Middle frontal gyrus (tissue), 1 donor: ENCODE results near the gene ACTL7A.
"Not testable (repeated sequence)": the region's sequence is repeated elsewhere in the genome, so short reads cannot be mapped to it uniquely, and the experiment has no call there.

Experiments used
- DNase-seq: peaks from one replicate; pipeline ENCODE4 v3.0.0-alpha.2; 2015; ENCODE audit warnings: low spot score; ENCODE audit errors: extremely low spot score

ACTL7A gene

DNA sequence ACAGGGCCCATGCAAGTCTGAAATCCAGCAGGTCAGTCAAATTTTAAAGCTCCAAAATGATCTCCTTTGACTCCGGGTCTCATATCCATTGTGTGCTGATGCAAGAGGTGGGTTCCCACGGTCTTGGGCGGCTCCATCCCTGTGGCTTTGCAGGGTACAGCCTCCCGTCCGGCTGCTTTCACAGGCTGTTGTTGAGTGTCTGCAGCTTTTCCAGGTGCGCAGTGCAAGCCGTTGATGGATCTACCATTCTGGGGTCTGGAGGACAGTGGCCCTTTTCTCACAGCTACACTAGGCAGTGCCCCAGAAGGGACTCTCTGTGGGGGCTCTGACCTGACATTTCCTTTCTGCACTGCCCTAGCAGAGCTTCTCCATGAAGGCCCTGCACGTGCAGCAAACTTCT, 13.8 kb upstream of the ACTL7A start:
- DNase-seq: not testable (repeated sequence)

DNA sequence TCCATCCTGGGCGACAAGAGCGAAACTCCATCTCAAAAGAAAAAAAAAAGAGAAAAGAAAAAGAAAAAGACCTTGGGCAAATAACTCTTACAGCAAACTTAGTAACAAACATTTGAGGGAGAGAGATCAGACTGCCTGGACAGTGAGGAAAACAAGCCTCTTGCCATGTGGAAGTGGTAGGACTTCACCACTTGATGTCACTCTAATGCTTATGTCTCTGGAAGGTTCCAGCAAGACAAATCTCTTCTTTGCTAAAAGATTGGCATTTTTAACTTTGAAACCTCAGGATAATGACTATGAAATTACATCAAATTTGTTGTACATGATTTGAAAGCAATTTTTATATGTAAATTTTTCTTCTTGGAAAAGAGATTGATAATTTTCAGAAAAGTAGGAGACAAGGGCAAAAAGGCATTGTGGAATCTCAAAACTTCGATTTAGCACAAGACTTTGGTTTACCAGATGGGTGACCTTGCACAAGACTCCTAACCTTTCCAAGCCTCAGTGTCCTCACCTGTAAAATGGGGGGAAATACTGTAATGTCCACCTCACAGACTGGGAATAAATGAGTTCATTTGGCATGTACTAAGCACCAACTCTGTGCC, 11.7 kb upstream of the ACTL7A start:
- no peak for DNase-seq

DNA sequence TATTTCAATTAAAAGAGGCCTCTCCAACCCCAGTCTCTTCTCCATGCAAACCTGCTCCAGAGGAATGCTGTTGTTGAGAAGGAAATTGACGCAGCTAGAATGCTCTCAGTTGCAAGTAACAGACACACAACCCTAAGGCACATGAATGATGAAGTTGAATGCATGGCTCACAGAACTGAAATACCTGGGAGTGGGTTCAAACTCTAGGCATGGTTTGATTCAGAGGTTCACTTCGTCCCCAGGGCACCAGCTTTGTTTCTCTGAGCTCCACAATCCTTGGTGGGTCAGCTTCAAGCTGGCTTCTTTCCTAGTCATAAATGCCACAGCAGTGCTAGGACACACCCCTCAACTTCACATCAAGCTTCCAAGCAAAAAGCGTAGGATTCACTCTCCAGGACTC, 10.9 kb upstream of the ACTL7A start:
- no peak for DNase-seq

DNA sequence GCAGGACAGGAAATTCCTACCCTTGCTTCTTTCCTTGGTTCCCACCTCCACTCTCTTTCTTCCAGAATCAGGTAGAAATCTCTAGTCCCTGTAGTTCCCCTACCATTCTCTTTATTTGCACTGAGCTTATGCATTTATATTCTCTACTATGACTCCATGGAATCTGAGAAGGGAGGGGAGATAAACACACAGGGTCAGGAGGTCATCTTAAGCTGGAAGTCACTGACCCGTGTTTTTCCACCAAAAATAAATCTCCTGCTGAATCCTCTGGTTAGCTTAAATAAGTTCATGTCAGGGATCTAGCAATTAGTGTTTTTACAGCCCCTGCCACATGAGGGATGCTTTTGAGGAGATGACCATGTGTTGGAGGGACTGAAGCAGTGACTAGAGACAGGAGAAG, 10.0 kb upstream of the ACTL7A start:
- DNase-seq: no peak

DNA sequence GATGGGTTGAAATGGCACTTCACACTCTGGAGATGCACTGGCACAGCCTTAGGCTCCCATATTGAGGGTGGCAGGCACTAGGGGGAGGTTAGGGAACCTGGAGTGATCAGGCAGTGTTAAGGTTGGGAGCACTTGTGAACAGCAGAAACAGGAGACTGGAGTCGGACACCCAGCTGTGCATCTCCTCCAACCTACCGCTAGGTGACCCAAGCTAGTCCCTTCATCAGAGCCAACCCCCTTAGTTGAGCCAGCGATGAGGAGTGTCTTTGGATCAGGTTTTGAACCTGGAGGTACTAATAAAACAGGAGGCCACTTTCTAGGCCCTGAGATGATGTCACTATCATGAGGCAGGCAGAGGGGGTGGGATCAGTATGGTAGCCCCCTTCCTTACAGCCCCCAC, 8.0 kb upstream of the ACTL7A start:
- DNase-seq: no peak

DNA sequence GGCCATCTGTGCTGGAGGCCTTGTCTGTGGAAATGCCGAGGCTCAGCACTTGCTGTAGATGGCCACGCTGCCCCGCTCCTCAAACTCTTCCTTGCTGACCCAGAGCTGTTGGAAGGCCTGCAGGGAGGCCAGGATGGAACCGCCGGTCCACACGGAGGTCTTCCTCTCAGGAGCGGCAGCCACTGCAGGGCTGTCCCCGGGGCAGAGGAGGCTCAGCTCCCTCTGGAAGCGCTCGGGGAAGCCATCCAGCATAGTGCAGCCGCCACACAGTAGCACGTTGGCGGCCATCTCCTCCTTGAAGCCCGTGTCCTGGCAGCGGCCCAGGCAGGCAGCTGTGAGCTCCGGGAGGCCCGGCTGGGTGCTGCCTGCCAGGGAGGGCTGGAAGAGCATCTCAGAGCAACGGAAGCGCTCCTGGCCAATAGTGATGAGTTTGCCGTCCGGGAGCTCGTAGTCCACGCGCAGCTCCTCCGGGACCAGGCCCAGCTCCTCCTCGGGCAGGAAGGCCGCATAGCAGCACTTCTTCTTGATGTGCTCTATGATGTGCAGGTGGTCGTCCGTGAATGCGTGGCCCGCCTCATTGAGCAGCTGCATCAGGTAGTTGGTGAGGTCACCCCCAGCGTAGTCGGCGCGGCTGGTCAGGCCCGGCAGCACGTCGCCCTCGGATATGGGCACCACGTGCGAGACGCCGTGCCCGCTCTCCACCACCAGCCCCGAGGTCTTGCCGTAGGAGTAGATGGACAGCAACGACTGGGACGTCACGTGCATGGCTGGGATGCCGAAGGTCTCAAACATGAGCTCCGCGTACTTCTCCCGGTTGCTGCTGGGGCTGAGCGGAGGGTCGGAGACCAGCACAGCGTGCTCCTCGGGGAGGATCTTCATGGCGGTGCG, 7.2 kb upstream of the ACTL7A start:
- DNase-seq: no peak

DNA sequence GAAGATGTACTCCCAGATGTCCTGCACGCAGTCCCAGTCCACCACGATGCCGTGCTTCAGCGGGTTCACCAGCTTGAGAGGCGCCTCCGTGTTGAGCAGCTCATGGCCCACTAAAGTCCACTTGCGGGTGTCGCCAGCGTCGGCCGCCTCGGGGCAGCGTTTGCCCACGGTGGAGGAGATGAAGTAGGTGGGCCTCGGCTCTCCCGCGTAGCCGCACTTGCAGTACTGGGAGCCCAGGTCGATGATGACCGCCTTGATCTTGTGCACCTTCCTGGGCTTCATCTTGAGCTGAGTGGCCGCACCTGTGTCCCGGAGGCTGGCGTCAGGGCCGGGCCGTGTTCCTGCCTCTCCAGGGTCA, 6.6 kb upstream of the ACTL7A start:
- DNase-seq: no peak

DNA sequence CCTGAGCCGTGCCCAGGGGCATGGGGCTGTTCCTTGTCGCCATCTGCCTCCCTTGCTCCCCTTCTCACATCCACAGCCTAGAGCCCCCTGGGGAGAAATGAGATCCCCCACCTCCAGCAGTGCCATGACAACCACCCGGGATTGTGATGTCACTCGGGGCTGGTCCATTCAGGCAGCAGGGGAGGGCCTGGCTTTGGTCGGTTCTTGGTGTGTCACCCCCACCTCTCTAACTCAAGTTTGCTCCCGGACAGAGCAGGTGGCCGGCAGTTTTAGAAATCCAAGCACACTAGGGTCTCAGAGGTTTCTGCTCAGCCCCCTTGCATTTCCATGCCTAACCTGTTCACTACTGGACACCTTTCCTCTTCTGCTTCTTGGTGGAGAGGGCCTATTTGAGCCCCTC, 6.2 kb upstream of the ACTL7A start, which contains the start of gene ACTL7B:
Gene ACTL7B (minus strand): TSS at position 99 of the 400 bp plus-strand sequence. CDS start 56 bp downstream, at position 43.
- DNase-seq: no peak

DNA sequence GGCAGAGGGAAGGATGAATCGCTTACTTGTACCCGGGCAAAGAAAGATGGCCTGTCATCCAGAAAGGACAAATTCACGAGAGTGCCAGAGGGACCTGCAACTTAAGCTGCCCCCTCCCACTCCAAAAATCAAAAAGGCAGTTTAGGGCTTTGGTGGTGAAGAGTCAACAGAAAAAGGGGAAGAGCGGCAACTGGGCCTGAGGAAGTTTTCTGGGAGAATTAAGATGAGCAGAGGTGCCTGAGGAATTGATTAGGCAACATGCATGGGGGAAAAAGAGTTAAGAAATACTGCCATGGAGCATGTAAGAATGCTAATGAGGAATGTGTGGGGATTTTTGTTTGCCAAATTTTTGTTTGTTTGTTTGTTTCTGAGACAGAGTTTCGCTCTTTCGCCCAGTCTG, 4.5 kb upstream of the ACTL7A start:
- DNase-seq: no peak

DNA sequence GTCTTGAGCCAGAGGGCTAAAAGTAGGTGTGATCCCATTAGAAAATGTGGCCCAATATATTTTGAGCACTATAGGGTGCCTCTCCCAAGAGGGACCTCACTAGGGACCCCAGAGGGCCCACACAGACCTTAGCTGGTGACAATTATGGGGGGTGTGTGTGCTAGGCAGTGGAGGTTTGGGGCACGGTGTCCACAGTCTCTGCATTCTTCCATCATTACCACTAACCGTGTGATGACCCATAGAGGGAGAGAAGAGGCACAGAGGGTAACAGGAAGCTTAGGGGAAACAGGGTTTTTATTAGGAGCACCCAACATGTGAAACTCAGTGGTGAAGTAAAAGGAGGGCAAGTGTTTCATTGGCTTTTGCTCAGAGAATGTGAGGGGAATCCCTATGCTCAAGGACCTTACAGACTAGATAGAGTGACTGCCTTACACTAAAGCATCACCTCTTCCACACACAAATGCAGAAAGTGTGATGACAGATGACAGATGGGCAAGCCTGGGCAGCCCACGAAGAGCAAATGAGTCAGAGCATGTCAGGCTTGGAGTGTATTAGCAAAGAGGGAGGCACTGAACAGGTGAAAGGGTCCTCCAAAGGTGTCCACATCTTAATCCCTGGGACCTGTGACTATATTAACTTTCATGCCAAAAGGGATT, 2.5 kb upstream of the ACTL7A start:
- DNase-seq: no peak

DNA sequence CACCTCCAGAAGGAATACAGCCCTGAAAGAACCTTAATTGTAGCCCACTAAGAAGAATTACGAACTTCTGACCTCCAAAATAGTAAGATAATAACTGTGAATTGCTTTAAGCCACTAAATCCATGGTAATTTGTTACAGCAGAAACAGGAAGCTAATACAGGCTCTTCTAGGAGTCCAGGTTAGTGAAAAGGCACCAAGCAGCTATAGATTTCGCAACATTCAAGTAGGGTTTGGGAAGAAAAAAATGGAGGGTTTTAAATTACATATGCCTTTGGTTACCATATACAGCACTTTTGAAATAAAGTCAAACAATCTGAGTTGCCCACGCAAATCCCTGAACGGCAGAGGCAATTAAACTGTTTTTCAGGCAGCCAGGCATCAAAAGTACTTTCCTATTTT, 1.7 kb upstream of the ACTL7A start:
- no peak for DNase-seq

DNA sequence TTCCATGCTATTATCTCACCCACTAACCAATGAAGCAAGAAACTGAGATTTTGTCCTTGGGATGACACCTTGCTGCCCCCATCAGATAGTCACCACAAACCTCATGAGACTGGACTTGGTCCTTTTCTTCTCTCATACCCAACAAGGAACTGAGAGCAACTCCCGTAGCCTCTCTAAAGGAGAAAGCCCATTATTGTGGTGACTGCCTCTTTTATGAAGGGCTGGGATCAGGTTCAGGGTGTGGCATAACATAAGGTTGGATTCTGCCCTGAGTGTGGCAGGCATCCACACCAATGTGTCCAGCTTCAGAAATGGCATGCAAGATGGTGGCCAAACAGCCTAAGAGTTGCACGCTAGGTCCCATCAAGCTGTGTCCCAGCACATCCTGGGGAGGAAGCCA, 1.3 kb upstream of the ACTL7A start:
- no peak for DNase-seq

DNA sequence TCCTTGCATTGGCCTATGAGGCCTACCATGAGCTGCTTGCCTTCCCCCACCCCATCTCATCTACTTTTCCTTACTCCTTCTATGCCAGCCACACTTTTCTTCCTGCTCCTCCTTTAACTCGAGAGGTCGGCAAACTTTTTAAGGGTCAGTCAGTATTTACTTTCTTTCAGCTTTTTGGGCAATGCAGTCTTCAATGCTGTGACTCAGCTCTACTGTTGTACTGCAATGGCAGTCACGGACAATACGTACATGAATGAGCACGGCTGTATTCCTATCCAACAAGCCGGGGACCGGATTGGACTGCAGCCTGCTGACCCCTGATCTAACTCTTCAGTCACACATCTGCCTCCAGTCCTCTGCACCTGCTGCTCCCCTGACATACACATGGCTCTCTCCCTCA, 602 bp upstream of the ACTL7A start:
- no peak for DNase-seq

DNA sequence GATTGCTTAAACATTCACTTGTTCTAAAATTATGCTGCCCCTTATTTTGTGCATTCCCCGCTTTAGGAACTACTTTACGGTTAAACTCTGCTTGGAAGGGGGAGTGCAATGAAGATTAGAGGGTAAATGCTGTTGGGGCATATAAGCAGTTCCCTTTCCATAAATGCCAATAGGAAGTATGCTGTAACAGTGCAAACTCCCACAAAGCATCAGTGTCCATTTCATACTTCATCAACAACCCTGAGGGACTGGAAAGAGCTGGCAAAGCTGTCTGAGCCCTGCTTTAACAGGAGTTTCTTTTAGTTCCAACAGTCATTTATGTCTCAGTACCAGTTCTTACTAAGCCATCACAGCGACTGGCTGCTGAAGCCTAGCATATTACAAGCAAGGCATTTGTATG, 1.8 kb downstream of the ACTL7A start:
- DNase-seq: no peak

DNA sequence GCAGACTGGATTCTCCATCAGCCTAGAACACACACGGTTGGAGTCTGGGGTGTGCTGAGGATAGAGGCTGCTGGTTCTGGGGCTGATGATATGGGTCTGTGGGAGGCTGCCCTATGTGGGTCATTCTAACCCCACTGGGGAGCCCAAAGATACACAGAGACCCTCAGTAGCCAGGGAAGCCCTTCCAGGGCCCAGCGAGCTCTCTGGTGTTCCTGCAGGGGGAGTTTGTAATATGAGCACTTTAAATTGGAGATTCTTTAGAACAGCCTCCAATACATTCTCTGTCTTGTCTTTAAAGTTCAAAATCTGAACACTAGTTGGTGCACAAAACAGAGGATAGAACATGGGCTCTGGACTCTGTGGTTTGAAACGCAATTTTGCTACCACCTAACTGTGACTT, 2.4 kb downstream of the ACTL7A start:
- no peak for DNase-seq

DNA sequence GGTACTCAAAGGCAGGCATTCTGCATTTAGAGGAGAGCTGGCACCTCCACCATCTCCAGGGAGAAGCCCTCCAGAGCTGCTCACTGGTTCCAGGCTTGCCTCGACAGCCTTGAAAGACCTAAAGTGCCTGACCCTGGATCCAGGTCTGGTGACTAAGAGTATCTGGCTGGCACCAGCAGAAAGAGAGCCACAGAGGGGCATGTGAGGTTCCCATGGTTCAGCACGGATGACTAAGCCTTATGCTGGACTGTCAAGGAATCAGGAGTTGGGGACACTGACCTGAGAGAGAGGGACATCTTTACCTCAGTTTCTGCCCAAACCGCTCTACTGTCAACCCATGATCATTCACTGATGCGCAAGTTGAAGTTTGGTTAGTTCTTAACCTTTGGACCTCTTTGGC, 3.0 kb downstream of the ACTL7A start:
- DNase-seq: no peak

DNA sequence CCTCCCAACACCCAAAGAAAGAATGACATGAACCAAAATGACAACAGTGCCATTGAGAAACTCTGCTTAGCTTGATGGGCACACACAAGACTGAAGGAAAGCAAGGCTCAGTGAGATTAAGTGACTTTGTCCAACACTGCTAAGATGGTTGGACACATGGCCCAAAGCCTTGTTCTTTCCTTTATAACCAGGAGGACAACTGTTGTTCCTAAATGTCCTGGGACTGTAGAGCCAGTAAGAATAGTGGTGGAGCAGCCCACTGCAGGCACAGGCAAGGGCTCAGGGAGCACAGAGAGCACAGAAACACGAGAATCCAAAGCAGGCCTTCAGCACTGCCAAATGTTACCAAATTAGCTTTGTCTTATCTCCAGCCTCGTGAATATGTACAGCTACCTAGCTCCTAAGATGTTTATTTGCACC, 3.9 kb downstream of the ACTL7A start:
- DNase-seq: no peak

DNA sequence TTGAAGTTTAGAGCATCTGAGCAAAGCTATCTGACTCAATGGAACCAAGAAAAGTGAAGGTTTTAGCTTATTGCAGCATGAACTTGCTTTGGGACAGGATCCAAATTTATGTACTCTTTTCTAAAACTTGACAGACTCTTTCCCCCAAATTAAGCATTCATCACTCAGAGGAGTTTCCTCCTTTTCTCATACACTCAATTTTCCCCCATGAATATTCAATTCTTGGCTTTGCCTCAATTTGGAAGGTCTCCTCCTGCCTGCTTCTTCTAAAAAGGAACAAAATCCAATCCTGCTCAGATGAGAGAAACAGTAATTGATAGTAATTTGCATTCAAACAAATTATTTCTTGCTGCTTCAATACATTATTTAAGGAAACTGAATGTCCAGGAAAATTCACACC, 5.0 kb downstream of the ACTL7A start:
- DNase-seq: no peak

DNA sequence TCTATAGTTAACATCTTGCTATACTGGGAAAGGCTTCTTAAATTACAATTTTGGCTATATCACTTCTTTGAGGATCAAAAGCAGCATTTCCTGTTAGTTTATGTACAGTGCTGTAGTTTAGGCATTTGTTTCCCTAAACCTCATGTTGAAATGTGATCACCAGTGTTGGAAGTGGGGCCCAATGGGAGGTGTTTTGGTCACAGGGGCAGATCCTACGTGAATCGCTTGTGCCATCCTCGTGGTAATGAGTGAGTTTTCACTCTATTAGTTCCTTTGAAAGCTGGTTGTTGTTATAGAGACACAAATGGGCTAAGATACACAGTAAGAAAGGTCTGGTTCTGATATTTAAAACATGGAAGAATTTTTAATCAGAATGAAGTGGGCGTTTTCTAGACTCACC, 5.8 kb downstream of the ACTL7A start:
- DNase-seq: no peak

DNA sequence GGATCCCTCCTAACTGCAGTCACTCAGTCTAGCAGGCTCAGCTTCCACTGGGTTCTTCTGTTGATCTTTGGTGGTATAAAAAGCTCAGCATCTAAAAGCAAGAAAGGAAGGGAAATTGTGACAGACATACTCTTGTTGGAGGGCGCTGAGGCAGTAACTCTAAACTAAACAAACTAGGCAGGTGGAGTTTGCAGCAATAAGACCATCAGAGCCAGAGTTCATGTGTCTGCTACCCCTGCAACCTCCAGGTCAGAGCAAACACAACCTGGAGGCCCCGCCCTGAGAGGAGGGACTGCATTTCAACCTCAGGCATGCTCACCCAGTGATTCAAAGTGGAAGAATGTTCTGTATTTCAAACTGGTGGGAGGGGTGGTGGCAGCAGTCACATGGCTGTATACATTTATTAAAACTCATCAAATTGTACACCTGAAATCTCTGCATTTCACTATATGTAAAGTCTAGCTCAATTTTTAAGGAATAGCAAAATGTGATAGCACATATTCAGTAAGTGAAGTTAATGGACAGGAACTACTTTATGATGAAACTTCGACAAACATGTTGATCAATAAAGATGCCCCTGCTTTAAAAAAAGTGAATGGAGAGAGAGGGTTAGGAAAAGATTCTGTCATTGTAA, 7.1 kb downstream of the ACTL7A start:
- no peak for DNase-seq

DNA sequence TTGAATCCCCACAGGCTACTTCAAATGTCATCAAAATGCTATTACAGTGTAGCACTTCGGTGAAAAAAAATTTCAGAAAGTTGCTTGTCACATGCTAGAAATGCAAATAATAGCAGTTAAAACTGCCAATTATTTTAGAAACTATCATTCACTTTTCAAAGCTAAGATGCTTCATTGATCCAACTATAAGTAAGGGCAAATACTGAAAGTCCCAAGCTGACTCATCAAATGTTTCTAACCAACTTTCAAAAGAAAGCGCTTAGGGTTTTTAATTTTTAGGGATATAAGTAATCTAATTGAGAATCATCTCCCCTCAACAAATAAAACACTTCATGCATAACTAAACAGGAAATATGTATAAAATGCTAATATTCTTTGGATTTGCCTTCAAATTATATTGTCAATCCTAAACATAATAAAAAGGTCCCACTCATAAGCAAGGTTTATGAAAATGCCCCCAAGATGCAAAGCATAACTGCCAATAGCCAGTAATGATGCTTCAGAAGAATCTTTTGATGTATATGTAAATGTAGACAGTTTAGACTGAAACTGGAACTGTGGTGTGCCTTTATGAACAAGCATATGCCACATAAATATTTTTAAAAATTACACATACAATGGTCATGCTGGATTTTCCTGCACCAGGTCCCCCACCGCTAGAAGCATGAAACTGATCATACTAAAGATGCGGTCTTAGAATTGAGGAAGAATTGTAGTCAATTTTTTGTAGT, 12.2 kb downstream of the ACTL7A start:
- no peak for DNase-seq
